Mesothelial cell of epicardium (in vitro differentiated cells): ENCODE results near the gene IFT20. TPM values are rescaled to one million over a fixed set of nuclear protein-coding genes. Genes with fewer than 3 reads are reported as not detected.

Source experiments
- DNase-seq, 2 experiments: peaks; one replicate each; pipeline ENCODE4 v3.0.0; 2021; ENCODE audit warnings: low spot score in 2 of 2; ENCODE audit not compliant: unreplicated experiment in 2 of 2
- H3K27ac Mint-ChIP-seq: 2 replicates; pipeline ENCODE4 v1.8.0; 2021; ENCODE audit warnings: mixed read lengths
- H3K27me3 Mint-ChIP-seq: 2 replicates; pipeline ENCODE4 v1.8.0; 2021; ENCODE audit warnings: low read depth, mixed read lengths
- H3K36me3 Mint-ChIP-seq: 2 replicates; pipeline ENCODE4 v1.8.0; 2021; ENCODE audit warnings: mixed read lengths
- H3K4me1 Mint-ChIP-seq: 2 replicates; pipeline ENCODE4 v1.8.0; 2021; ENCODE audit warnings: mixed read lengths
- H3K4me3 Mint-ChIP-seq: 2 replicates; pipeline ENCODE4 v1.8.0; 2021; ENCODE audit warnings: mild to moderate bottlenecking, moderate library complexity, mixed read lengths
- H3K9me3 Mint-ChIP-seq: 2 replicates; pipeline ENCODE4 v1.8.0; 2021; ENCODE audit warnings: mixed read lengths
- total RNA-seq: library from RNA; stranded (reverse); gene quantifications from 3 replicates; pipeline ENCODE4 v1.2.1, GENCODE V29; 2021
- TF ChIP-seq, protein P1 (sequence below): fragments of 200-600 bp; sonication (generic); IDR thresholded peaks from one replicate; pipeline ENCODE4 v1.5.0; 2021; ENCODE audit warnings: antibody characterized with exemption; ENCODE audit not compliant: unreplicated experiment

Gene IFT20
- total RNA-seq, 1 donor from 2014 or later = 40.2 TPM

- H3K27me3 Mint-ChIP-seq = no peaks in the 10 kb centered on the region
- H3K27ac Mint-ChIP-seq = no peak overlapping the region
- H3K4me3 Mint-ChIP-seq = no peak overlapping the region
- DNase-seq = no peak
- H3K9me3 Mint-ChIP-seq = no peaks in the 10 kb centered on the region
- no peaks in the 10 kb centered on the region for H3K4me1 Mint-ChIP-seq
- H3K36me3 Mint-ChIP-seq = peaks cover 29% of the 10 kb centered on the region
- TF ChIP-seq, protein P1, sequence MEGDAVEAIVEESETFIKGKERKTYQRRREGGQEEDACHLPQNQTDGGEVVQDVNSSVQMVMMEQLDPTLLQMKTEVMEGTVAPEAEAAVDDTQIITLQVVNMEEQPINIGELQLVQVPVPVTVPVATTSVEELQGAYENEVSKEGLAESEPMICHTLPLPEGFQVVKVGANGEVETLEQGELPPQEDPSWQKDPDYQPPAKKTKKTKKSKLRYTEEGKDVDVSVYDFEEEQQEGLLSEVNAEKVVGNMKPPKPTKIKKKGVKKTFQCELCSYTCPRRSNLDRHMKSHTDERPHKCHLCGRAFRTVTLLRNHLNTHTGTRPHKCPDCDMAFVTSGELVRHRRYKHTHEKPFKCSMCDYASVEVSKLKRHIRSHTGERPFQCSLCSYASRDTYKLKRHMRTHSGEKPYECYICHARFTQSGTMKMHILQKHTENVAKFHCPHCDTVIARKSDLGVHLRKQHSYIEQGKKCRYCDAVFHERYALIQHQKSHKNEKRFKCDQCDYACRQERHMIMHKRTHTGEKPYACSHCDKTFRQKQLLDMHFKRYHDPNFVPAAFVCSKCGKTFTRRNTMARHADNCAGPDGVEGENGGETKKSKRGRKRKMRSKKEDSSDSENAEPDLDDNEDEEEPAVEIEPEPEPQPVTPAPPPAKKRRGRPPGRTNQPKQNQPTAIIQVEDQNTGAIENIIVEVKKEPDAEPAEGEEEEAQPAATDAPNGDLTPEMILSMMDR = no peak
Observed at GRCh38 chr17:28346199-28346580, 10.9 kb upstream of the IFT20 start.

- TF ChIP-seq, protein P1 = no peak
- no peak overlapping the region for H3K27ac Mint-ChIP-seq
- DNase-seq = no peak
- peaks cover 24% of the 10 kb centered on the region for H3K36me3 Mint-ChIP-seq
- no peaks in the 10 kb centered on the region for H3K4me1 Mint-ChIP-seq
- H3K4me3 Mint-ChIP-seq = no peak overlapping the region
- H3K27me3 Mint-ChIP-seq = no peaks in the 10 kb centered on the region
- no peaks in the 10 kb centered on the region for H3K9me3 Mint-ChIP-seq
Observed at GRCh38 chr17:28345419-28346198, 10.3 kb upstream of the IFT20 start.

GRCh38 chr17:28344435-28344901, 9.2 kb upstream of the IFT20 start:
- TF ChIP-seq, protein P1 = no peak
- Mint-ChIP-seq H3K27ac (no peak overlapping the region), H3K4me3 (no peak overlapping the region), H3K4me1 (no peaks in the 10 kb centered on the region), H3K36me3 (peaks cover 23% of the 10 kb centered on the region), H3K9me3 (no peaks in the 10 kb centered on the region), H3K27me3 (no peaks in the 10 kb centered on the region)
- no peak for DNase-seq

GRCh38 chr17:28344011-28344410, 8.7 kb upstream of the IFT20 start:
- peaks cover 23% of the 10 kb centered on the region for H3K36me3 Mint-ChIP-seq
- TF ChIP-seq, protein P1 = no peak
- no peaks in the 10 kb centered on the region for H3K9me3 Mint-ChIP-seq
- H3K4me3 Mint-ChIP-seq = no peak overlapping the region
- H3K27ac Mint-ChIP-seq = no peak overlapping the region
- no peaks in the 10 kb centered on the region for H3K27me3 Mint-ChIP-seq
- H3K4me1 Mint-ChIP-seq = no peaks in the 10 kb centered on the region
- no peak for DNase-seq

GRCh38 chr17:28343491-28343932, 8.2 kb upstream of the IFT20 start:
- Mint-ChIP-seq H3K27ac (no peak overlapping the region), H3K27me3 (no peaks in the 10 kb centered on the region), H3K4me3 (no peak overlapping the region), H3K36me3 (peaks cover 19% of the 10 kb centered on the region), H3K9me3 (no peaks in the 10 kb centered on the region), H3K4me1 (no peaks in the 10 kb centered on the region)
- DNase-seq = no peak
- TF ChIP-seq, protein P1 = no peak
